GM13977 (cell line): ENCODE results near the gene TSHZ2.

Experiments
- DNase-seq: peaks from one replicate; pipeline ENCODE4 v3.0.0; 2012; ENCODE audit warnings: low spot score
- in situ Hi-C: fragments of 300-500 bp; cut with MboI; formaldehyde crosslinking; loops from one replicate; pipeline ENCODE4 v1.12.0; 2022; ENCODE audit warnings: low sequenced_read_pairs, low pct_unique_long_range_greater_than_20kb, mixed read lengths, inconsistent platforms; ENCODE audit not compliant: unreplicated experiment
- TF ChIP-seq, protein P1 (sequence below): IDR thresholded peaks from 2 replicates; pipeline ENCODE4 v1.5.1; 2012; ENCODE audit warnings: mild to moderate bottlenecking, control low read depth; ENCODE audit not compliant: insufficient read depth; ENCODE audit errors: extremely low read depth, missing control alignments

Gene TSHZ2

DNA sequence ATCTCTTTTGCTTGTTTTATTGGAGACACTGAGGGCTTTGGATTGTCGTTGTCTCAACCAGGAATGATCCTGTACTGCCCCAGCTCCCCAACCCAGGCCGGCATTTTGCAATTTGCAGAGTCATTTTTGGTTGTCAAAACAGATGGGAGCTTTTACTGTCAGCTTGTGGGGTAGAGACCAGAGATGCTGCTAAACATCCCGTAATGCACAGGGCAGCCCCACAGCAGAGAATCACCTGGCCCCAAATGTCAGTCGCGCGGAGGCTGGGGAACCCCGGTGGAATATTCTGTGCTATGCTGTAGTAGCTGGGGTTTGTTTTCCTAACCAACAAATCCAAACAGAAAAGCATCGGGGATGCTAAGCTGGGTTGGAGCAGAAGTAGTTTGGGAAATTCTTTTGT lies 99.7 kb downstream of the TSHZ2 start:
- TF ChIP-seq, protein P1, sequence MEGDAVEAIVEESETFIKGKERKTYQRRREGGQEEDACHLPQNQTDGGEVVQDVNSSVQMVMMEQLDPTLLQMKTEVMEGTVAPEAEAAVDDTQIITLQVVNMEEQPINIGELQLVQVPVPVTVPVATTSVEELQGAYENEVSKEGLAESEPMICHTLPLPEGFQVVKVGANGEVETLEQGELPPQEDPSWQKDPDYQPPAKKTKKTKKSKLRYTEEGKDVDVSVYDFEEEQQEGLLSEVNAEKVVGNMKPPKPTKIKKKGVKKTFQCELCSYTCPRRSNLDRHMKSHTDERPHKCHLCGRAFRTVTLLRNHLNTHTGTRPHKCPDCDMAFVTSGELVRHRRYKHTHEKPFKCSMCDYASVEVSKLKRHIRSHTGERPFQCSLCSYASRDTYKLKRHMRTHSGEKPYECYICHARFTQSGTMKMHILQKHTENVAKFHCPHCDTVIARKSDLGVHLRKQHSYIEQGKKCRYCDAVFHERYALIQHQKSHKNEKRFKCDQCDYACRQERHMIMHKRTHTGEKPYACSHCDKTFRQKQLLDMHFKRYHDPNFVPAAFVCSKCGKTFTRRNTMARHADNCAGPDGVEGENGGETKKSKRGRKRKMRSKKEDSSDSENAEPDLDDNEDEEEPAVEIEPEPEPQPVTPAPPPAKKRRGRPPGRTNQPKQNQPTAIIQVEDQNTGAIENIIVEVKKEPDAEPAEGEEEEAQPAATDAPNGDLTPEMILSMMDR = no peak
- in situ Hi-C loops = no loop called here
- DNase-seq = no peak

DNA sequence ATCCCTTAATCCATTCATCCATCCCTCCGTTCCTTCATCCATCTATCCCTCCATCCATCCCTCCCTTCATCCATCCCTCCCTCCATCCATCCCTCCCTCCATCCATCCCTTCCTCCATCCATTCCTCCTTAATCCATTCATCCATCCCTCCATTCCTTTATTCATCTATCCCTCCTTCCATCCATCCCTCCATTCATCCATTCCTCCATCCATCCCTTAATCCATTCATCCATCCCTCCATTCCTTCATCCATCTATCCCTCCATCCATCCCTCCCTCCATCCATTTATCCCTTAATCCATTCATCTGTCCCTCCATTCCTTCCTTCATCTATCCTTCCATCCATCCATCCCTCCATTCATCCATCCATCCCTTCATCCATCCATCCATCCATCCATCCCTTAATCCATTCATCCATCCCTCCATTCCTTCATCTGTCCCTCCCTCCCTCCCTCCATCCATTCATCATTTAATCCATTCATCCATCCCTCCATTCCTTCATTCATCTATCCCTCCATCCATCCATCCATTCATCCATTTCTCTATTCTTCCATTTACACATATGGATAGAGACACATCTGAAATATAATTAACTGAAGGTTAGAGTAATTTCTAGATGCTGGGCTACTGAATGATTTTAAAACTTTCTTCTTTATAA lies 100.9 kb downstream of the TSHZ2 start:
- in situ Hi-C loops = no loop called here
- DNase-seq = no peak
- TF ChIP-seq, protein P1 = no peak

DNA sequence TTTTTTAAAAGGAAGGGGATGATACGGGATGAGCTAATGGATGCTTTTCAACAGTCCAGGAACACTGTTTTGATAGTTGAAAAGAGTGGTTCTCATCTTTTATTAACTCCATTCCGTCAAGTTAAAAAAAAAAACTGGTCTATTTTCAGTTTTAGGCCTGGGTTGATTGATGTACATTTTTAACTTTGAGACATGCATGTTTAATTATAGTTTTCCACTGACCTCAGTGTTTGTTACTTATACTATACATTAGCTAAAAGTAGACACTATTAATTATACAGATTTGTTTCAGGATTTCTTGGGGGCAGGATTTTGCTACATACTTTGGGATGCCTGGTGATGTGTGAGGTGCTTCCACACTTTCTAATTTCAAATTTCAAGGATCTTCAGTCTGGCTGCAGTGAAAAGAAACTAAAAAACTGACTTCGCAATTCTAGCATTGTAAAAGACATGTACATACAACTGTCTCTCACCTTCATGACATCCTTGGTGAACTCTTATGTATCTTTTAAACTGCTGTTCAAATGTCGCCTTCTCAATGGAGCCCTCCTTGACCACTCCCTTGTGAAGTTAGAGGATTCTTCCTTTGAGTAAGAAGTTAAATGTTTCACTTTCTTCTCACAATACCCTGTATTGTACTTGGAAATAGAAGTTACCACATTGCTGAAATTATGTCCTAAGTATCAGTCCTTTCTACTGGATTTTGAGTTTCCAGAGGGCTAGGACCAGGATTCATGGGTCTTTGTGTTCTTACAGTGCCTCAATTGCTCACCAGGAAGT lies 101.7 kb downstream of the TSHZ2 start:
- TF ChIP-seq, protein P1 = no peak
- in situ Hi-C loops = no loop called here
- no peak for DNase-seq

DNA sequence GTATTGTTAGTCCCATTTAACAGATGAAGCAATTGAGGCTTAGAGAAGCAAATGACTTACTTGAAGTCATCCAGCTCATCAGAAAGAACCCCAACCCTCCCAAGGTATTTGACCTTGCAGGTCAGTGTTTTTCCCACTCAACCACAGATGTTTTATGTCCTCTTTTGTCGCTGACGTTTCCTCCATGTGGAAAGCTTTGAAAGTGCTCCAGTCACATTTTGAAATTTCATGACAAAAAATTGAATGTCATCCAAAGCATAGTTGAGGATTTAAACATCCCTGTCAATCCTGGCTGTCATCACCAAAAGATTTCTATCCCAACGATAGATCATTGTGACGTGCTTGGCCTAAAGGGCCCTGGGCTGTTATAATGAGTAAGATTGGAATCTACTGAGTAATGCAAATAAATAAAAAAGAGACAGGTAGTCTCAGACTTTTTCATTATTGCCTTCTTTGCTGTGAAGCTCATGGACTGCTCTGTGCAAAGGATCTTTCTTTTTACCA lies 102.7 kb downstream of the TSHZ2 start:
- DNase-seq = no peak
- in situ Hi-C loops = no loop called here
- TF ChIP-seq, protein P1 = no peak

DNA sequence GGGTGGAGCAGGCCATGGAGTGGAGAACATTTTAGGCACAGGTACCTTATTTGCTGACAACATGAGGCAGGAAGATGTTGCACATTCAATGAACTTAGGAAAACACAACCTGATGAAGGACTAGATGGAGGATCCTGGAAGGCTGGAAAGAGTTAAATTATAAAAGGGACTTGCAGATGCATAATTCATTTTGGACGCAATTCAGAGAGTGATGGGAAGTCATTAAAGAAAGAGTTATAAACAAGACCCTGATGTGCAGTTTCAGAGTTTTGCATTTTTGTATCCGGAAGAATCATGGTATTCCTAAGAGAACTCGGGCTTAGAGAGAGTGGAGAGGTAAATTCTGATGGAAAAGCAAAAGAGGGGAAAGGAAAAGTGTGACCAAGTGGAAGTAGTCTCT lies 104.5 kb downstream of the TSHZ2 start:
- TF ChIP-seq, protein P1 = no peak
- no peak for DNase-seq
- in situ Hi-C loops = no loop called here

DNA sequence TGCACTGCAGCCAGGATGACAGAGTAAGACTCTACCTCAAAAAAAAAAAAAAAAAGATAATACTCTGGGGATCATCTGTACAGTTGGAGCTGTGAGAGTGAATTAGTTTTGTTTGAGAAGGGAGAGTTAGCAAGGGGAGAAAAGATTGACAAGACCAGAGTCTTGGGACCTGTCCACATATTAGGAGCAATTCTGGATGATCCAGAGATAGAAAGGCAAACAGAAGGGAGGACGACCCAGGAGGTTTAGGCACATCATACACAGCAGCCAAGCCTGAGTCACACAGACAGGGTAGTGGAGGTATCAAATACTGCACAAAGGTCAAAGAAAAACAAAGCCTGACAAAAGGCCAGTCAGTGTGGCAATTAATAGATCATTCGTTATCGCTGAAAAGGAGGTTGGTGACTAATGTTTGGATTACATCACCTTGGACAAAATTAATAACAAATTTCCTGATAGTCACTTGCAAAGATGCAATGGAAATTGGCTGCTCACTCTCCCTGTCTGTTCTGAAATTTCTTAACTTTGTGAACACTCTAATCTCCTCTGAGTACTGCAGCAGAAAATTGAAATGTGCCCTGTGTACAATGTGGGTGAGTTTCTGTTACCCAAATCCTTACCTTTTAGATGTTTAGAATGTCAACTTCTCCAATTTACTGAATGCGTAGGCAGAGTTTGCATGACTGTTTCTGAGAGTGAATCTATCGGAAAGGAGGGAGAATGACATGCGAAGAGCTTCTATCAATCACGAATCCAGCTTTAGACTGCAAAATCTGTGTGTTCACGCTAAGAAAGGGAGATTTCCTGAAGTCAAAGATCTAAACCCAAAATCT lies 105.4 kb downstream of the TSHZ2 start:
- TF ChIP-seq, protein P1 = no peak
- in situ Hi-C loops = no loop called here
- no peak for DNase-seq
